ENCODE data around the gene WDR4.

DNA sequence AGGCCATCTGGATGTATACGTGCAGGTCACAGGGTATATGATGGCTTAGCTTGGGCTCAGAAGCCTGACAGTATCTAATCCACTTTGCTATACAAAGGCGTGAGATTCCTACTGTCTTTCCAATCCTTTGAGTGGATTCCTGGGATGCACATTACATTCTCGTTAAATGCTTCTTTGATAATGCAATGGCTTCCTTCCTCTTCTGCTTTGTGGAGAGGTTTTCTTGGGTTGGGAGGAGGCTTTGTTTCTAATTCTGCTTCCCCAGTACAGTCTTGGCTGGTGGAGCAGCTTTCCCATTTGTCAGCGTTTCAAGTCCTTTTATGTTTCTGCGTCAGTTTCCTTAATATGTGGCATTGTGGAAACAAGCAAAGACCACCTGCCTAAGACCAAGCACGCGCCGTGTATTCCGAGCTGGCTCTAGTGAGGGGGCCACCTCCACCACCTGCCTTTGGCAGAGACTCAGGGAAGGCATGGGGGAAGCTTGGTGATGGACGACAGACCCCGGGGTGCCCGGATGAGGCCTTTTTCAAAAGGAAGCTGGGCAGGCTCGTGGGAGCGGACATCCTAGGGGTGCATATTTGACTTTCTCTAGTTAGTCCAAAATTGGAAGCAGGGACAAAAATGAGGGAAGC, 72.7 kb downstream of the WDR4 start:
- TF ChIP-seq, protein P1, sequence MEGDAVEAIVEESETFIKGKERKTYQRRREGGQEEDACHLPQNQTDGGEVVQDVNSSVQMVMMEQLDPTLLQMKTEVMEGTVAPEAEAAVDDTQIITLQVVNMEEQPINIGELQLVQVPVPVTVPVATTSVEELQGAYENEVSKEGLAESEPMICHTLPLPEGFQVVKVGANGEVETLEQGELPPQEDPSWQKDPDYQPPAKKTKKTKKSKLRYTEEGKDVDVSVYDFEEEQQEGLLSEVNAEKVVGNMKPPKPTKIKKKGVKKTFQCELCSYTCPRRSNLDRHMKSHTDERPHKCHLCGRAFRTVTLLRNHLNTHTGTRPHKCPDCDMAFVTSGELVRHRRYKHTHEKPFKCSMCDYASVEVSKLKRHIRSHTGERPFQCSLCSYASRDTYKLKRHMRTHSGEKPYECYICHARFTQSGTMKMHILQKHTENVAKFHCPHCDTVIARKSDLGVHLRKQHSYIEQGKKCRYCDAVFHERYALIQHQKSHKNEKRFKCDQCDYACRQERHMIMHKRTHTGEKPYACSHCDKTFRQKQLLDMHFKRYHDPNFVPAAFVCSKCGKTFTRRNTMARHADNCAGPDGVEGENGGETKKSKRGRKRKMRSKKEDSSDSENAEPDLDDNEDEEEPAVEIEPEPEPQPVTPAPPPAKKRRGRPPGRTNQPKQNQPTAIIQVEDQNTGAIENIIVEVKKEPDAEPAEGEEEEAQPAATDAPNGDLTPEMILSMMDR (IDR thresholded peaks at IDR 0.05) = no peak
- no peak for TF ChIP-seq POLR2A (IDR thresholded peaks at IDR 0.05)
